Measurements from ENCODE around the gene SMAD7. TPM values are rescaled to one million over a fixed set of nuclear protein-coding genes. Genes with fewer than 3 reads are reported as not detected.

Gene SMAD7
- total and polyA plus RNA-seq, 10 of the 15 experiments (the other 5 are each of a cell fraction or from before 2014, with no cell fraction given): 1.3 to 22.5 (median 8.0) TPM

DNA sequence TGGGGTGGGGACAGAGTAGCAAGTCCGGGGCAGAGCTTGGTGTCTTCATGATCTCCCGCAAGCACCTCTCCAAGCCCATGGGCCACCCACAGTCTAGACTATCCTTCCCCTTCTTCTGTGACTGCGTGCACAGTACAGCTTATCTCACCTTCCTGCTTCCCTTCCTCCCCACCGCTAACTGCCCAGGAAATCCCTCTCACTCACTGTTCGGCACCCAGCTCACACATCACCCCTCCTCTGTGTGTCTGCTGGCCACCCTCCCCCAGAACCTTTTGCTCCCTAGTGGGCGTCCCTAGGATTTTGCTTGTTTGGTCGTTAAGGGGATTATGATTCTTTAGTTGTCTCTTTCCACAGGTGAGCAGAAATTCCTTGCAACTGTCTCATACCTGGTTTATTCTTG lies 31.5 kb upstream of the SMAD7 start (continued):
- TF ChIP-seq GABPA (IDR thresholded peaks at IDR 0.05; ENCODE audit: low read depth) (no peak), NFYA (IDR thresholded peaks at IDR 0.05; ENCODE audit: borderline replicate concordance, low read depth, low read length) (no peak), POLR2A (IDR thresholded peaks at IDR 0.05; ENCODE audit: low read depth, low read length) (no peak)

DNA sequence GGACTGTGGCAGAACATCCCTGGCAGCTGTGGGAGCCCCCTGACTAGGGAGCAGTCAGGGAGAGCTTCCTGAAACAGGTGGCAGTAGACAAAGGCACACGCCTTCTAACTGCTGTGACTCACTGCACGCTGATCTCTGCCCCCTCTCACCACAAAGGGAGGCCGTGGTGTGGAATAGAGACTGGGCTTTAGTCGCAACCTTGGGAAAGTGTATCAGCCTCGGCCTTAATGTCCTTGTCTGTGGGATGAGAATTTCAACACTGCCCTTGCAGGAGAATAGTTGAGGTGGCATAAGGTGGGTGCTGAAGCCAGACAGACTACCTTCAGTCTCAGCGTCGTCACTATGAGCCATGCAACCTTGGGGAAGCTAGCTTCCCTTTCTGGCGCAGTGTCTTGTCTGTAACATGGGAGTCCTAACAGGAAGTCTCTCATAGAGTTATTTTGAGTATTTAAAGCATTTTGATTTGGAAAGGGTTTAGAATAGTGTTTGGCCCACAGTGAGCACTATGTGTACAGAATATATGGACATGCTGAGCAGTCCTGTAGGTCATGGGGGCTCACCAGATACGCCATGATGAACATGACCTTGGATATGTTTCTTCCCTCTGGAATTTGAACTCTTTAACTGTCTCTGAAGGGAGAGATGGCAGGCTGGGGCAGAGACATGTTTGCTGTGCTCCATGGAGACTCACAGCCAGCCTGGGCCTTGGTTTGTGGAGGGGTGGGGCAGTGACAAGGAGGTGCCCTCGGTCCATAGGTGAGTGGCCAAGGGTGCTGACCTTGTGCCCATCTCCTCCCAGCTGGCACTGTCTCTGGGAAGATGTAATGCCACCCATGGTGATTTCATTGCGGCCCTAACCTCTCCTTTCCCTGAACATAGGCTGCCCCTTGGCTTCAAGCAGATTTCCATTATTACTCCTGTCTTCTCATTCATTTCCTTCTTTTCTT lies 29.5 kb upstream of the SMAD7 start:
- CTCF ChIA-PET: no interaction called here
- no peak for DNase-seq (ENCODE audit: low read depth, low spot score)
- no peak overlapping the region for H3K9ac ChIP-seq (ENCODE audit: control insufficient read depth, insufficient read depth, low read length)

More for the DNA sequence above, 29.5 kb upstream of the SMAD7 start:
- H3K4me1 ChIP-seq (ENCODE audit: control insufficient read depth, insufficient read depth, low read length): 0 out of 2 replicates have a peak, but pooled peaks cover 4% of the 10 kb centered on the region
- POLR2A ChIA-PET: no interaction called here
- intact Hi-C loops (cut with micrococcal nuclease; ENCODE audit: unreplicated experiment) (no loop called here), in situ Hi-C loops (cut with MboI) (no loop called here)
- H3K9me3 ChIP-seq (replicated peaks; ENCODE audit: control insufficient read depth, insufficient read depth, low read length): no peaks in the 10 kb centered on the region
- H3K27ac ChIP-seq (ENCODE audit: control insufficient read depth, insufficient read depth): no peak overlapping the region
- peaks cover 0 to 1% of the 10 kb centered on the region in 2 experiments; a peak in 2 of 4 replicates for H3K27me3 ChIP-seq (replicated peaks in 1 of 2; ENCODE audit: control insufficient read depth in 2 of 2, insufficient read depth in 2 of 2, low read length in 1 of 2)
- BruUV-seq (replicated peaks): no TSS peak
- no peaks in the 10 kb centered on the region for H3K36me3 ChIP-seq (ENCODE audit: control insufficient read depth in 2 of 2, insufficient read depth in 2 of 2, low read length in 1 of 2)
- H3K4me3 ChIP-seq: no peak overlapping the region
- no peak overlapping the region for H2AFZ ChIP-seq (ENCODE audit: control insufficient read depth, low read depth, low read length)
- no peak overlapping the region for H3K4me2 ChIP-seq (ENCODE audit: control insufficient read depth, insufficient read depth)
- SMC1A ChIA-PET (ENCODE audit: uncharacterized antibody, unreplicated experiment): no interaction called here
- 34% methylated on average over 11 of the region's 11 CpGs for WGBS (ENCODE audit: insufficient coverage, insufficient replicate concordance, low lambda C conversion rate, missing lambda C conversion rate)
- no peak for ATAC-seq
- FAIRE-seq: no peak
- H3K79me2 ChIP-seq (ENCODE audit: control insufficient read depth, insufficient read depth, low read length): no peaks in the 10 kb centered on the region
- TF ChIP-seq SIX5 (IDR thresholded peaks at IDR 0.05; ENCODE audit: low read depth, low read length, severe bottlenecking): no peak
- TF ChIP-seq RUNX3 (IDR thresholded peaks at IDR 0.05; ENCODE audit: low read length): no peak
- TF ChIP-seq BMI1 (IDR thresholded peaks at IDR 0.05; ENCODE audit: borderline replicate concordance): no peak
- TF ChIP-seq TCF3 (IDR thresholded peaks at IDR 0.05; ENCODE audit: borderline replicate concordance, insufficient read depth, low read depth, low read length): no peak
- TF ChIP-seq TCF7 (IDR thresholded peaks at IDR 0.05; ENCODE audit: borderline replicate concordance): no peak
- no peak for TF ChIP-seq SMARCA5 (IDR thresholded peaks at IDR 0.05)
- TF ChIP-seq CEBPB (IDR thresholded peaks at IDR 0.05; ENCODE audit: borderline replicate concordance in 1 of 2, low read depth in 2 of 2, low read length in 2 of 2): no peak
- TF ChIP-seq SPI1 (IDR thresholded peaks at IDR 0.05; ENCODE audit: borderline replicate concordance, insufficient read depth, low read depth, low read length): no peak
- H4K20me1 ChIP-seq (ENCODE audit: control insufficient read depth, insufficient read depth): no peaks in the 10 kb centered on the region
- RAD21 ChIA-PET (ENCODE audit: unreplicated experiment): no interaction called here
